ENCODE results near the gene KCNK2. TPM values are rescaled to one million over a fixed set of nuclear protein-coding genes. Genes with fewer than 3 reads are reported as not detected.

KCNK2 gene
- total and polyA plus RNA-seq, 10 of the 15 experiments (the other 5 are each of a cell fraction or from before 2014, with no cell fraction given): 0.04 to 0.13 (median 0.08) TPM; not detected in 4

GRCh38 chr1:215263636-215264035 lies 181.1 kb downstream of the KCNK2 start:
- POLR2A ChIA-PET: no interaction called here
- WGBS (ENCODE audit: insufficient coverage, insufficient replicate concordance, low lambda C conversion rate, missing lambda C conversion rate): 0% methylated on average over 1 of the region's 1 CpG
- no peak for TF ChIP-seq CHD1 (IDR thresholded peaks at IDR 0.05; ENCODE audit: low read depth, low read length)
- TF ChIP-seq CUX1 (IDR thresholded peaks at IDR 0.05; ENCODE audit: insufficient replicate concordance, low read depth, low read length): no peak
- no peak for TF ChIP-seq HSF1 (IDR thresholded peaks at IDR 0.05; ENCODE audit: low read depth, low read length)
- TF ChIP-seq SPI1 (IDR thresholded peaks at IDR 0.05; ENCODE audit: borderline replicate concordance, insufficient read depth, low read depth, low read length): no peak
- TF ChIP-seq FOS (IDR thresholded peaks at IDR 0.05; ENCODE audit: borderline replicate concordance, extremely low read depth, insufficient read length): no peak
- no peak for TF ChIP-seq MYB (IDR thresholded peaks at IDR 0.05; ENCODE audit: borderline replicate concordance, low read depth, low read length)
- TF ChIP-seq MLLT1 (IDR thresholded peaks at IDR 0.05): no peak
- no peak for TF ChIP-seq E4F1 (IDR thresholded peaks at IDR 0.05; ENCODE audit: borderline replicate concordance, partially characterized antibody)
- TF ChIP-seq BCL3 (IDR thresholded peaks at IDR 0.05; ENCODE audit: borderline replicate concordance, insufficient read depth, low read depth, low read length, poor library complexity, severe bottlenecking): no peak
- TF ChIP-seq SREBF2 (IDR thresholded peaks at IDR 0.05; ENCODE audit: low read length): no peak
- no peak for TF ChIP-seq TAF1 (IDR thresholded peaks at IDR 0.05; ENCODE audit: borderline replicate concordance, low read depth, low read length)
- no peak for TF ChIP-seq PML (IDR thresholded peaks at IDR 0.05; ENCODE audit: low read length)

More at GRCh38 chr1:215263636-215264035, 181.1 kb downstream of the KCNK2 start:
- H3K36me3 ChIP-seq (ENCODE audit: control insufficient read depth in 2 of 2, insufficient read depth in 2 of 2, low read length in 1 of 2): no peaks in the 10 kb centered on the region
- ChIA-PET RAD21 (ENCODE audit: unreplicated experiment) (no interaction called here), CTCF (no interaction called here), SMC1A (ENCODE audit: uncharacterized antibody, unreplicated experiment) (no interaction called here)
- FAIRE-seq (no peak), DNase-seq (ENCODE audit: low read depth, low spot score) (no peak), ATAC-seq (no peak)
- no peaks in the 10 kb centered on the region for H4K20me1 ChIP-seq (ENCODE audit: control insufficient read depth, insufficient read depth)
- BruUV-seq (replicated peaks): no TSS peak
- H3K4me1 ChIP-seq (ENCODE audit: control insufficient read depth, insufficient read depth, low read length): no peaks in the 10 kb centered on the region
- intact Hi-C loops (cut with micrococcal nuclease; ENCODE audit: unreplicated experiment): no loop called here
- no peaks in the 10 kb centered on the region for H3K27me3 ChIP-seq (replicated peaks in 1 of 2; ENCODE audit: control insufficient read depth in 2 of 2, insufficient read depth in 2 of 2, low read length in 1 of 2)
- no peaks in the 10 kb centered on the region for H3K9me3 ChIP-seq (replicated peaks; ENCODE audit: control insufficient read depth, insufficient read depth, low read length)
- H3K4me2 ChIP-seq (ENCODE audit: control insufficient read depth, insufficient read depth): no peak overlapping the region
- no peak overlapping the region for H2AFZ ChIP-seq (ENCODE audit: control insufficient read depth, low read depth, low read length)
- in situ Hi-C loops (cut with MboI): no loop called here
- H3K4me3 ChIP-seq: no peak overlapping the region
- H3K27ac ChIP-seq (ENCODE audit: control insufficient read depth, insufficient read depth): no peak overlapping the region
- no peak overlapping the region for H3K9ac ChIP-seq (ENCODE audit: control insufficient read depth, insufficient read depth, low read length)
- no peaks in the 10 kb centered on the region for H3K79me2 ChIP-seq (ENCODE audit: control insufficient read depth, insufficient read depth, low read length)

Data from GM12878 (cell line).